Activated naive CD8-positive, alpha-beta T cell treated with anti-CD3 and anti-CD28 coated beads, Interleukin-2, amount 10 ng/mL, durations not matched to agents 7 days and 5 days (primary cell): Measurements from ENCODE around the gene EPHA10. TPM values are rescaled to one million over a fixed set of nuclear protein-coding genes. Genes with fewer than 3 reads are reported as not detected.
"Not testable (repeated sequence)": the region's sequence is repeated elsewhere in the genome, so short reads cannot be mapped to it uniquely, and the experiment has no call there.

Source experiments
- ATAC-seq: fragments of 150-1000 bp; cut with Tn5 transposase; one replicate; pipeline ENCODE4 v1.10.0; 2021; ENCODE audit warnings: low read depth, moderate library complexity
- POLR2A ChIA-PET: fragments of 350-600 bp; sonication (Branson Sonifier 250); formaldehyde crosslinking; loops from one replicate; lab custom pipeline; 2021; ENCODE audit warnings: antibody characterized with exemption; lab: Charles Lee
- DNase-seq: peaks from one replicate; pipeline ENCODE4 v3.0.0; 2021
- H3K27ac Mint-ChIP-seq: one replicate; pipeline ENCODE4 v1.8.0; 2022; ENCODE audit warnings: mild to moderate bottlenecking, mixed read lengths
- H3K27me3 Mint-ChIP-seq: one replicate; pipeline ENCODE4 v1.8.0; 2022; ENCODE audit warnings: mild to moderate bottlenecking, moderate library complexity, mixed read lengths
- H3K36me3 Mint-ChIP-seq: one replicate; pipeline ENCODE4 v1.8.0; 2021; ENCODE audit warnings: mild to moderate bottlenecking, mixed read lengths
- H3K4me1 Mint-ChIP-seq: one replicate; pipeline ENCODE4 v1.8.0; 2021; ENCODE audit warnings: mixed read lengths
- H3K4me3 Mint-ChIP-seq: one replicate; pipeline ENCODE4 v1.8.0; 2022; ENCODE audit warnings: mild to moderate bottlenecking, moderate library complexity, mixed read lengths
- H3K9me3 Mint-ChIP-seq: one replicate; pipeline ENCODE4 v1.8.0; 2021; ENCODE audit warnings: mixed read lengths
- total RNA-seq, 2 experiments: library from RNA; stranded (reverse); gene quantifications; one replicate each; pipeline ENCODE4 v1.2.3, GENCODE V29; 2021

The EPHA10 gene
- total RNA-seq, 2 experiments from 2014 or later = not detected

DNA sequence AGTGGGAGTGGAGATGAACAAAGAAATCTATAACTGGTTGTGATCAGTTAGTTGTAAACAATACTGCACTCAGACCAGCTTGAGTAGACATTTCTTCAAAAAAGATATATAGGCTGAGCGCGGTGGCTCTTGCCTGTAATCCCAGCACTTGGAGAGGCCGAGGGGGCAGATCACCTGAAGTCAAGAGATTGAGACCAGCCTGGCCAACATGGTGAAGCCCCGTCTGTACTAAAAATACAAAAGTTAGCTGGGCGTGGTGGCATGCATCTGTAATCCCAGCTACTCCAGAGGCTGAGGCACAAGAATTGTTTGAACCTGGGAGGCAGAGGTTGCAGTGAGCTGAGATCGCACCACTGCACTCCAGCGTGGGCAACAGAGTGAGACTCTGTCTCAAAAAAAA is 26.9 kb downstream of the EPHA10 start:
- H3K4me1 Mint-ChIP-seq, H3K9me3 Mint-ChIP-seq, ATAC-seq, DNase-seq, H3K4me3 Mint-ChIP-seq, H3K36me3 Mint-ChIP-seq, POLR2A ChIA-PET, H3K27ac Mint-ChIP-seq: not testable (repeated sequence)
- H3K27me3 Mint-ChIP-seq = peaks cover 45% of the 10 kb centered on the region

- DNase-seq = no peak
- Mint-ChIP-seq H3K4me3 (no peak overlapping the region), H3K27ac (no peak overlapping the region), H3K4me1 (no peaks in the 10 kb centered on the region), H3K36me3 (no peaks in the 10 kb centered on the region), H3K9me3 (peaks cover 2% of the 10 kb centered on the region), H3K27me3 (peaks cover 45% of the 10 kb centered on the region)
- no peak for ATAC-seq
- POLR2A ChIA-PET = no interaction called here
Measured at GRCh38 chr1:37734629-37735591, 30.0 kb downstream of the EPHA10 start.

DNA sequence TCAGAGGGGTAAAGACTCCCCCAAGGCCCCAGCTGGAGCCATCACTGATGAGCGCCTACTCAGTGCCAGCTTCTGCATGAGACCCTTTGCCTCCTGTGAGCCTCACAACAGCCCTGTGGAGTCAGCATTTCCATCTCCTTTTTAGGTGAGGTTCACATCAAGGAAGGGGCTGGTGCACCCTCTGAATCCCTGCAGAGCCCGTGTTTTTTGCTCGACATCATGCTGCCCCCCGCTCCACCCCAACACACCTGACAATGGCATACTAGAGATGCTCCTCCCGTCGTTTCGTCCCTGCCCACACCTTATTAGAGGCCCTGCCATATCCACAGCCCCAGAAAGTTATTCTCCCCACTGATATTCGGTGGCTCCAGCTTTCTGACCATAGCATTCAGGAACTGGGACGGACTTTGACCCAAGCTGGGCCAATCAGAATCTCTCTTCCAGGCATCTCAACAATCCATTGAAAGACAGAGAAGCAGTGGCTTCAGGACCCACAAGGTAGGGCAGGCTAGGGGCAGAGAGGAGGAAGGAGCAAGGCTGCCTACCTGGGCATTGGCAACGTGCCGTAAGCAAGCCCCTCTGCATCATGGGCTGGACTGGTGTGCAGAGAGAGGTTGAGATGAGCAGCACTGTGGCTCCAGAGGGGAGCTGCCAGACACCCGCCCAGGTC is 32.7 kb downstream of the EPHA10 start:
- Mint-ChIP-seq H3K27ac (no peak overlapping the region), H3K9me3 (peaks cover 1% of the 10 kb centered on the region), H3K36me3 (no peaks in the 10 kb centered on the region), H3K4me1 (no peaks in the 10 kb centered on the region), H3K27me3 (peaks cover 57% of the 10 kb centered on the region), H3K4me3 (no peak overlapping the region)
- POLR2A ChIA-PET = no interaction called here
- ATAC-seq (no peak), DNase-seq (no peak)

GRCh38 chr1:37731312-37732019 is 33.5 kb downstream of the EPHA10 start:
- POLR2A ChIA-PET = no interaction called here
- H3K27ac Mint-ChIP-seq = no peak overlapping the region
- no peak overlapping the region for H3K4me3 Mint-ChIP-seq
- peaks cover 59% of the 10 kb centered on the region for H3K27me3 Mint-ChIP-seq
- DNase-seq = no peak
- H3K36me3 Mint-ChIP-seq = no peaks in the 10 kb centered on the region
- no peaks in the 10 kb centered on the region for H3K9me3 Mint-ChIP-seq
- no peak for ATAC-seq
- no peaks in the 10 kb centered on the region for H3K4me1 Mint-ChIP-seq

GRCh38 chr1:37730376-37730775 is 34.5 kb downstream of the EPHA10 start:
- Mint-ChIP-seq H3K27ac (no peak overlapping the region), H3K36me3 (no peaks in the 10 kb centered on the region), H3K4me3 (no peak overlapping the region), H3K9me3 (no peaks in the 10 kb centered on the region), H3K27me3 (peaks cover 58% of the 10 kb centered on the region), H3K4me1 (no peaks in the 10 kb centered on the region)
- ATAC-seq (no peak), DNase-seq (no peak)
- POLR2A ChIA-PET = no interaction called here

GRCh38 chr1:37728416-37728815 is 36.5 kb downstream of the EPHA10 start:
- Mint-ChIP-seq H3K4me3 (no peak overlapping the region), H3K27me3 (peaks cover 46% of the 10 kb centered on the region), H3K27ac (no peak overlapping the region), H3K4me1 (no peaks in the 10 kb centered on the region), H3K36me3 (no peaks in the 10 kb centered on the region), H3K9me3 (no peaks in the 10 kb centered on the region)
- no peak for DNase-seq
- ATAC-seq = no peak
- POLR2A ChIA-PET = no interaction called here

GRCh38 chr1:37726751-37727585 is 38.0 kb downstream of the EPHA10 start:
- Mint-ChIP-seq H3K9me3 (no peaks in the 10 kb centered on the region), H3K27ac (no peak overlapping the region), H3K4me1 (no peaks in the 10 kb centered on the region), H3K27me3 (peaks cover 43% of the 10 kb centered on the region), H3K36me3 (no peaks in the 10 kb centered on the region), H3K4me3 (no peak overlapping the region)
- ATAC-seq (no peak), DNase-seq (no peak)
- POLR2A ChIA-PET = no interaction called here

GRCh38 chr1:37725851-37726613 is 38.9 kb downstream of the EPHA10 start:
- POLR2A ChIA-PET = no interaction called here
- H3K27me3 Mint-ChIP-seq = peaks cover 43% of the 10 kb centered on the region
- no peaks in the 10 kb centered on the region for H3K36me3 Mint-ChIP-seq
- ATAC-seq = no peak
- H3K27ac Mint-ChIP-seq = no peak overlapping the region
- H3K4me1 Mint-ChIP-seq = no peaks in the 10 kb centered on the region
- DNase-seq = no peak
- H3K4me3 Mint-ChIP-seq = no peak overlapping the region
- H3K9me3 Mint-ChIP-seq = no peaks in the 10 kb centered on the region

DNA sequence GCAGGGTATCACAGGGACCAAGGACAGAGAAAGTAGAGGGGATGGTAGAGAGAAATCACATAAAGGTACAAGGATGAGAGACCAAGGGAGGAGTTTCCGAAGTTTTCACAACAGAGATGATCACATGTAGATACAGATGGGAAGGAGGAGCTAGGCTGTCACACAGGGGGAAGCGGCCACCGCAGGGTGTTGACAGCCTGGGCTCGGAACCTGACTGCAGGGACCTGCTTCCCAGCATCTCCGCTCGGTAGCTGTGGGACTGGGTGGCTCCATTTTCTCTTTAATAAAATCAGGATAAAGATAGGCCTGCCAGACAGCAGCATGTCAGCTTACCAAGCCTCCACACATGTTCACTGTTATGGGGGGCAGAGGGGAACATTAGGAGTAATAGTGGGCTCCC is 40.3 kb downstream of the EPHA10 start:
- ATAC-seq = no peak
- H3K4me1 Mint-ChIP-seq = no peaks in the 10 kb centered on the region
- POLR2A ChIA-PET = no interaction called here

DNA sequence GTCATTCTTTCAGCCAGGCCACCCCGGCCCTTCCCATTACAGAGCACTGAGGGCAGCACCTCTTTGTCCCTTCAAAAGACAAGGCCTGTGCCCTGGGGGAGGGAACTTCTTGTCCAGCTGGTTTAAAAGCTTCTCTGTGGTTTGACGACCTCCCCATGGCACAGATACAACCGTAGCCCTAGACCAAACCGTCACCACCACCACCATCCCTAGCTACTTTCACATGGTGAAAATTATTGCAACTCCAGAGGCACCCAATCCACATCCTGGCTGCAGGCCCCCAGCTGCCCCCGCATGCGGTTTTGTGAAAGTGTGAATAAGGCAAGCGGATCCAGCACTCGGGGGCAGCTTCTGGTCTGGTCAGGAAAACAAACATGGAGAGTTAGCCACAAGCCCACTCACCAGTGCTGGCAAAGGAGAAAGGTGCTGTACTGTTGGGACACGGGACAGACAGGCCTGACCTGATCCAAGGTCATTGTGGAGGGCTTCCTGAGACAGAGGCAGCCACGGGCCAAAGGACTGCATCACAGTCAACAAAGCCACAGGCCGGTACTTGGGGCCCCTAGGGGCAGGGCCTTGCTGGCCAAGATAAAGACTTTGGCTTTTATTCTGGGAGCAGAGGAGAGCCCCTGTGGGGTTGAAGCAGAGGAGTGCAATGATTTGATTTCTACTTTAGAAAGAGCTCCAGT is 41.4 kb downstream of the EPHA10 start:
- Mint-ChIP-seq H3K36me3 (no peaks in the 10 kb centered on the region), H3K4me1 (no peaks in the 10 kb centered on the region), H3K27me3 (peaks cover 28% of the 10 kb centered on the region), H3K9me3 (no peaks in the 10 kb centered on the region), H3K4me3 (no peak overlapping the region), H3K27ac (no peak overlapping the region)
- DNase-seq (no peak), ATAC-seq (no peak)
- POLR2A ChIA-PET = no interaction called here

More for the DNA sequence above, 40.3 kb downstream of the EPHA10 start:
- Mint-ChIP-seq H3K27me3 (peaks cover 31% of the 10 kb centered on the region), H3K27ac (no peak overlapping the region), H3K4me3 (no peak overlapping the region), H3K9me3 (no peaks in the 10 kb centered on the region), H3K36me3 (no peaks in the 10 kb centered on the region)
- DNase-seq = no peak

- H3K9me3 Mint-ChIP-seq = no peaks in the 10 kb centered on the region
- no peaks in the 10 kb centered on the region for H3K4me1 Mint-ChIP-seq
- DNase-seq (no peak), ATAC-seq (no peak)
- POLR2A ChIA-PET = no interaction called here
- no peaks in the 10 kb centered on the region for H3K36me3 Mint-ChIP-seq
- no peak overlapping the region for H3K27ac Mint-ChIP-seq
- H3K27me3 Mint-ChIP-seq = peaks cover 23% of the 10 kb centered on the region
- H3K4me3 Mint-ChIP-seq = no peak overlapping the region
Measured at GRCh38 chr1:37723072-37723389, 41.9 kb downstream of the EPHA10 start.
